GM21360 (cell line): Measurements from ENCODE around the gene CFHR4.
"Not testable (repeated sequence)": the region's sequence is repeated elsewhere in the genome, so short reads cannot be mapped to it uniquely, and the experiment has no call there.

Experiments
- ATAC-seq: cut with Tn5 transposase; IDR thresholded peaks from one replicate; pipeline ENCODE4 v1.9.1; 2021; ENCODE audit warnings: mild to moderate bottlenecking, moderate library complexity; ENCODE audit not compliant: unreplicated experiment

CFHR4 gene

DNA sequence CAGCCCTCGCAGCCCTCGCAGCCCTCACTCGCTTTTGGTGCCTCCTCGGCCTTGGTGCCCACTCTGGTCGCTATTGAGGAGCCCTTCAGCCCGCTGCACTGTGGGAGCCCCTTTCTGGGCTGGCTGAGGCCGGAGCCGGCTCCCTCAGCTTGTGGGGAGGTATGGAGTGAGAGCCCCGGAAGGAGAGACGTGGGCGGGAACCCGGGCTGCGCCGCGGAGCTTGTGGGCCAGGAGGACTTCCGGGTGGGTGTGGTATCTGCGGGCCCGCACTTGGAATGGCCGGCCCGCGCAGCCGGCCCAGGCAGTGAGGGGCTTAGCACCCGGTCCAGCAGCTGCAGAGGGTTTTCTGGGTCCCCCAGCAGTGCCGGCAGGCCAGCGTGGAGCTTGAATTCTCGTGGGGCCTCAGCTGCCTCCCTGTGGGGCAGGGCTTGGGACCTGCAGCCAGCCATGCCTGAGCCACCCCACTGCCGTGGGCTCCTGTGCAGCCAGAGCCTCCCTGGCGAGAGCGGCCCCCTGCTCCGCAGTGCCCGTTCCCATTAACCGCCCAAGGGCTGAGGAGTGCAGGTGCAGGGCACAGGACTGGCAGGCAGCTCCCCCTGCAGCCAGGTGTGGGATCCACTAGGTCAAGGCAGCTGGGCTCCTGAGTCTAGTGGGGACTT is 45.8 kb downstream of the CFHR4 start:
- no peak for ATAC-seq

DNA sequence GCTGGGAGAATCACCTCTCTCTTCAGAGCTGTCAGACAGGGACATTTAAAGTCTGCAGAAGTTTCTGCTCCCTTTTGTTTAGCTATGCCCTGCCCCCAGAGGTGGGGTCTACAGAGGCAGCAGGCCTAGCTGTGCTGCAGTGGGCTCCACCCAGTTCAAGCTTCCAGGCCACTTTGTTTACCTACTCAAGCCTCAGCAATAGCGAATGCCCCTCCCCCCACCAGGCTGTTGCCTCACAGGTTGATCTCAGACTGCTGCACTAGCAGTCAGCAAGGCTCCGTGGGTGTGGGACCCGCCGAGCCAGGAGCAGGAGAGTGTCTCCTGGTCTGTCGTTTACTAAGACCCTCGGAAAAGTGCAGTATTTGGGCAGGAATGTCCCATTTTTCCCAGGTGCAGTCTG is 53.6 kb downstream of the CFHR4 start:
- ATAC-seq: not testable (repeated sequence)

DNA sequence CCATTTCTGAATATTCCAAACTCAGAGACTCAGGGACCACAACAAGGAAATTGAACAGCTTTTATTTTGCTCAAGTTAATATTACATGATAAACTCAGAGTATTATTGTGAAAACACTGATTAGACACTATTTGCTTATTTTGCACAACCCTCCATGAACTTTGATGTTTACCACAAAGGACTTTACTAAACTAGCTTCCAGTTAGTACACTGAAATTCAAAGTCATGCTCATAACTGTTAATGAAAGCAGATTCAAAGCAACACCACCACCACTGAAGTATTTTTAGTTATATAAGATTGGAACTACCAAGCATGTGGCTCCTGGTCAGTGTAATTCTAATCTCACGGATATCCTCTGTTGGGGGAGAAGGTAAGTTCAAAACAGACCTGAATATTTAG is 55.7 kb downstream of the CFHR4 start, which contains the start of gene CFHR2:
Gene CFHR2 (plus strand): TSS at position 171 of the 400 bp plus-strand sequence. CDS start 143 bp downstream, at position 314.
- ATAC-seq: not testable (repeated sequence)

DNA sequence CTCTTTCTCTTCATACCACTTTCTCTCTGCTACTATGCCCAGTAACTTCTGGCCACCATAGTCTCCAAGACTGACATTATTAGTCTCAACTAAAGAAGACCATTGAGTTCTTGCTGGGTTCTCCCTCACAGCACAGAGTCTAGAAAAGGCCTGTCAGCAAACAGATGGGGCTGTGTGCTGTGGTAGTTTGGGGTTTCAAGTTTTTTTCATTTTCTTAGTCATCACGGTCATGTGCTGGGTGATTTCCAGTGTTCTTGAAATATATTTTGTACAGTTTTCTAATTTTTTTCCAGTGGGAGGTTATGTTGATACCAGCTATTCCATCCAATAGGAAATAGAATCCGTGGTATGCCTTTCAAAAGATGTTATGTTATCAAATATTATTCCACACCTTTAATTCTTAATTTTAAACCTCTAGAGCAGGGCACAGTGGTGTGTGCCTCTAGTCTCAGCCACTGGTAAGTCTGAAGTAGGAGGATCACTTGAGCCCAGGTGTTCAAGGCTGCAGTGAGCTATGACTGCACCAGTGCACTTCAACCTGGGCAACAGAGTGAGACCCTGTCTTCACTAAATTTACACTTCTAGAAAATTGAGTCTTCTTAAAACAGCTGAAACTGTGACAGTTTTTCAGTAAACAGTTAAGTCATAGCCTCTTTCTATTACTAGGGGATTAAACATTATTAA is 64.0 kb downstream of the CFHR4 start:
- ATAC-seq: peak; percentile 96

DNA sequence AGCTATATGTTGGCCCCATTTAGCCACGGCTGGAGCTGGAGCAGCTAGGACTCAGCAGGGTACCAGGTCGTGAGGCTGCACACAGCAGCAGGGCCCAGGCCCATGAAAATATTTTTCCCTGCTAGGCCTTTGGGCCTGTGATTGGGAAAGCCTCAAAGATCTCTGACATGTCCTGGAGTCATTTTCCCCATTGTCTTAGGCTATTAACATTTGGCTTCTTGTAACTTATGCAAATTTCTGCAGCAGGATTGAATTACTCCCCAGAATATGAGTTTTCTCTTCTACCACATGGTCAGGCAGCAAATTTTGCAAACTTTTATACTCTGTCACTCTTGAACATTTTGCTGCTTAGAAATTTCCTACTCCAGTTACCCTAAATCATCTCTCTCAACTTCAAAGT is 66.9 kb downstream of the CFHR4 start:
- no peak for ATAC-seq

DNA sequence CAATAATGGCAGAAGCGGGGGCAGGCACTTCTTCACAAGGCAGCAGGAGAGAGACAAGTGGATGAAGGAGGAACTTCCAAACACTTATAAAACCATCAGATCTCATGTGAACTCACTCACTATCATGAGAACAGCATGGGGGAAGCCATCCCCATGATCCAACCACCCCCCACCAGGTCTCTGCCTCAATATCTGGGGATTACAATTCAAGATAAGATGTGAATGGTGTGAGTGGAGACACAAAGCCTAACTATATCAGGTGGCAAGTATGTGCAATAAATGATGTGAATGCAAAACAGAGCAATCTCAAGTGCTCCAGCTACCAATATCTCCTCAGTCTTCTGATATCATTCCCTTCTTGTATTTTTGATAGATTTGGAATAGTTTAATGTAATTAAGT is 68.1 kb downstream of the CFHR4 start:
- no peak for ATAC-seq

DNA sequence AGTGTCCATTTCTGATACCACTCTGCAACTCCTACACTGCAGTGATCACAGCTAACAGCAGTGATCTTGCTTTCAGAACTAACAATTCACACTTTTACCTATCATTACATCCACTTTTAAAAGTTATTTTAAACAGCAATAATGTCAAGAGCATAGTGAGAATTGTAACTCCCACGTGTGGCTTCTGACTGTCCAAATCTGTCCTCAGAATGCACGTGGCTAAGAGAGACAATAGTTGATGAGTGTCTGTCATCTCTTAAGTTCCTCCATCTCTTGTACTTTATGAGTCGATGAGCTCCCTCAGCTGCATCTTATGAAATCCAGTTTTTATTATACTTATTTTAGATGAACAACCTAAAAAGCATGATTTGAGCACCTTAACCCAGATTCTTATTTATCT is 73.0 kb downstream of the CFHR4 start:
- peak; percentile 93 for ATAC-seq
